ENCODE measurements around the gene BCL11B.

GRCh38 chr14:99119554-99120525, 152.2 kb downstream of the BCL11B start:
- TF ChIP-seq CTCF (IDR thresholded peaks at IDR 0.05; ENCODE audit: low read length) (no peak), EZH2 (IDR thresholded peaks at IDR 0.05; ENCODE audit: borderline replicate concordance, low read length) (no peak)
